Umbilical cord (tissue), 2 donors: ENCODE results near the gene SCLY. TPM values are rescaled to one million over a fixed set of nuclear protein-coding genes. Genes with fewer than 3 reads are reported as not detected.

Source experiments
- DNase-seq: peaks from one replicate; pipeline ENCODE4 v3.0.0-alpha.2; 2015; ENCODE audit warnings: low spot score
- total RNA-seq: library from RNA; depleted of rRNA; stranded (reverse); fragments of >200 nt; gene quantifications from one replicate; pipeline ENCODE4 v1.2.3, GENCODE V29; 2014; ENCODE audit warnings: low replicate concordance; ENCODE audit not compliant: insufficient read depth

The SCLY gene
- total RNA-seq, 1 donor from 2014 or later, result 14.0 TPM

GRCh38 chr2:238097988-238098871 lies 37.4 kb downstream of the SCLY start:
- peak; percentile 13 for DNase-seq

GRCh38 chr2:238098901-238099713 lies 38.3 kb downstream of the SCLY start:
- no peak for DNase-seq

- no peak for DNase-seq
These were observed 38.9 kb downstream of the SCLY start for GRCh38 chr2:238099714-238100048.

GRCh38 chr2:238100049-238100820 lies 39.4 kb downstream of the SCLY start, which contains the start of gene ESPNL:
TSS of gene ESPNL (plus strand) at chr2:238100340. CDS start at chr2:238100420, 80 bp downstream.
- no peak for DNase-seq

- DNase-seq, result no peak
These were observed 40.3 kb downstream of the SCLY start for GRCh38 chr2:238100821-238101771.

GRCh38 chr2:238101891-238102841 lies 41.4 kb downstream of the SCLY start:
- no peak for DNase-seq

- no peak for DNase-seq
These were observed 42.1 kb downstream of the SCLY start for GRCh38 chr2:238102865-238103264.

- DNase-seq, result no peak
These were observed 42.8 kb downstream of the SCLY start for GRCh38 chr2:238103465-238104225.

GRCh38 chr2:238104226-238104690 lies 43.5 kb downstream of the SCLY start:
- DNase-seq, result no peak

- DNase-seq, result no peak
These were observed 44.0 kb downstream of the SCLY start for GRCh38 chr2:238104691-238105371.

- DNase-seq, result no peak
These were observed 44.9 kb downstream of the SCLY start for GRCh38 chr2:238105506-238106338.

- no peak for DNase-seq
These were observed 45.5 kb downstream of the SCLY start for GRCh38 chr2:238106339-238106697.

- no peak for DNase-seq
These were observed 46.1 kb downstream of the SCLY start for GRCh38 chr2:238106698-238107524.

GRCh38 chr2:238107525-238108422 lies 47.0 kb downstream of the SCLY start:
- DNase-seq, result no peak
